WI38 (cell line): ENCODE data around the gene TXN.

Source experiments
- H3K4me3 ChIP-seq: 2 replicates; pipeline ENCODE4 v1.5.1; 2011; ENCODE audit warnings: low read depth, mild to moderate bottlenecking, control low read depth, low read length
- TF ChIP-seq, protein P1 (sequence below): IDR thresholded peaks from 2 replicates; pipeline ENCODE4 v1.5.1; 2012; ENCODE audit warnings: low read depth, mild to moderate bottlenecking, control low read depth, low read length

Gene TXN

DNA sequence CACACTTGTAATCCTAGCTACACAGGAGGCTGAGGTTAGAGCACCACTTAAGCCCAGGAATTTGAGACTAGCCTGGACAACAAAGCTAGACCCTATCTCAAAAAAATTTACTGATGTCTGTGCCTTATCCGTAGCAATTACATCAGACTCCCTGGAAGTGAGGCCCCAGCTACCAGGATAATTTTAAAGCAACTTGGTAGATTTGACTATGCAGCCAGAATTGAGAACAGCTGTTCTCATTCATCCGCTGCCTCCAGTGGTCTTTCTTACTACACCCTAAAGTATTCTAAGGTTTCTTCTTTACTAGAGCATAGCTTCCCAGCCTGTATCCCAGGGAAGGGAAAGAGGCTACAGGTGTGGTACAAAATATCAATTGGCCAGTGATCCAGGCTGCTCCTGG lies 28.0 kb downstream of the TXN start:
- TF ChIP-seq, protein P1, sequence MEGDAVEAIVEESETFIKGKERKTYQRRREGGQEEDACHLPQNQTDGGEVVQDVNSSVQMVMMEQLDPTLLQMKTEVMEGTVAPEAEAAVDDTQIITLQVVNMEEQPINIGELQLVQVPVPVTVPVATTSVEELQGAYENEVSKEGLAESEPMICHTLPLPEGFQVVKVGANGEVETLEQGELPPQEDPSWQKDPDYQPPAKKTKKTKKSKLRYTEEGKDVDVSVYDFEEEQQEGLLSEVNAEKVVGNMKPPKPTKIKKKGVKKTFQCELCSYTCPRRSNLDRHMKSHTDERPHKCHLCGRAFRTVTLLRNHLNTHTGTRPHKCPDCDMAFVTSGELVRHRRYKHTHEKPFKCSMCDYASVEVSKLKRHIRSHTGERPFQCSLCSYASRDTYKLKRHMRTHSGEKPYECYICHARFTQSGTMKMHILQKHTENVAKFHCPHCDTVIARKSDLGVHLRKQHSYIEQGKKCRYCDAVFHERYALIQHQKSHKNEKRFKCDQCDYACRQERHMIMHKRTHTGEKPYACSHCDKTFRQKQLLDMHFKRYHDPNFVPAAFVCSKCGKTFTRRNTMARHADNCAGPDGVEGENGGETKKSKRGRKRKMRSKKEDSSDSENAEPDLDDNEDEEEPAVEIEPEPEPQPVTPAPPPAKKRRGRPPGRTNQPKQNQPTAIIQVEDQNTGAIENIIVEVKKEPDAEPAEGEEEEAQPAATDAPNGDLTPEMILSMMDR = no peak
- H3K4me3 ChIP-seq = no peak overlapping the region

- TF ChIP-seq, protein P1 = no peak
- no peak overlapping the region for H3K4me3 ChIP-seq
These were observed 31.7 kb downstream of the TXN start for GRCh38 chr9:110224583-110224982.

DNA sequence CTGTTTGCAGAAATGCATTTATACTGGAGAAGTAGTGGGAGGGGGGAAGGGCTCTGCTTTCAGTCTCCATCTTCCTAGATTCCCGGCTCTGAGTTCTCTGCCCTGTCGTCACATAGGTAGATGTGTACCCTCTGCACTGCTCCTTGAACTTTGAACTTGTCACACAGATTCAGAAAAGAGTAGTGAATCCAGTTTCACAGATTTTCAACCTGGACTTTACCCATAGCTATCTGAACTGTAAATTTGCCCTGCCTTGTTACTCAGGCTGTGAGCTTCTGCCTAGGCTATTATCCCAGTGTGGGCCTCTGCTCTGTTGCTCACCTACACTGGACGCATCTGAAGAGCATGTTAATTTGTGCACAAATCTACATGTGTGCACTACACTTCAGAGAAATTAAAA lies 35.5 kb downstream of the TXN start:
- TF ChIP-seq, protein P1 = no peak

DNA sequence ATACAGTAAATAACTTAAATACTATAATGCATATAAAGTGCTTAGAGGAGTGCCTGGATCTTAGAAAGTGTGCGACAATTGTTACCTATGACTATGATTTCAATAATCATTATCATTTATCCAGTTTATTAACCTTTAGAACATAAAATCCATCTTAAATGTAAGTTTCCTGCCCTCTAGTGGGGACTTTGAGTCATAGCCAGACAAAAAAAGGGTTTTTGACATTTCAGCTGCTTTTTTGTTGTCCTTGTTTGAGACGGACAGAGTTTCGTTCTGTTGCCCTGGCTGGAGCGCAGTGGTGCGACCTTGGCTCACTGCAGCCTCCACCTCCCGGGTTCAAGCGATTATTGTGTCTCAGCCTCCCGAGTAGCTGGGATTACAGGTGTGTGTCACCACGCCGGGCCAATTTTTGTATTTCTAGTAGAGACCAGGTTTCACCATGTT lies 38.6 kb downstream of the TXN start:
- TF ChIP-seq, protein P1 = peak; percentile 38; the same call in 1 of the 2 replicates
- H3K4me3 ChIP-seq = 0 out of 2 replicates have a peak overlapping the region, but pooled peaks have one; percentile 12

More for the DNA sequence above, 35.5 kb downstream of the TXN start:
- H3K4me3 ChIP-seq = no peak overlapping the region

DNA sequence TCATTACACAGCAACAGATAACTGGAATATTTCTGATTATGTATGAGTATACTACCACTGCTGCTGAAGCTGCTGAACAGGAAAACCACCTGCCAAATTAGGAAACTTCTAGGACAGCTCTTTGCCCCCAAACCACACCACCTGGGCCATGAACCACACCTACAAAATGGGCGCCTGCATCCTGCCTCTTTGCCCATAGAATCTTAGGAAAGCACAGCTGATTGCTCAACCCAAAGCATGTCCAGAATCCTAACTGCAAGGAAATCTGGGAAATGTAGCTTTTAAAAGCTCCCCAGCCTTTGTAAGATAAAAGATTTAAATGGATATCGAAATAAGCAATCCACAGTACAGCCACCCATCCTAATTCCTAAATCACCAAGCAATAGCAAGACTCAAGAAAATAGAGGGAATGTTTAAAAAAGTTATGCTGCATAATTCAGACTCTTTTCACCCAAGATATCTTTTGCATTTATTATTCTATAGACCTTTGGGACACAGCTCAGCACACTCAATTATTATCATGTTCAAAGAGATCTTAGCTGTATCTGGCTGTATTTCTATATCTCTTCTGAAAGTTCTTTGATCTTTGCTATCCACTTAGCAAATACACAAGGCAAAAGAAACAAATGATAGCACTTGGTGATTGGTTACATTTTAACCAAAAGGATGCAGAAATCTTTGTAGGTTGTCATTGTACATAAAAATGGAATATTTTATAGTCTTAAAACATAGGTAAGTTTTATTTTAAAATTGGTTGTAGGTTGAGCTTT lies 41.5 kb downstream of the TXN start:
- TF ChIP-seq, protein P1 = no peak

DNA sequence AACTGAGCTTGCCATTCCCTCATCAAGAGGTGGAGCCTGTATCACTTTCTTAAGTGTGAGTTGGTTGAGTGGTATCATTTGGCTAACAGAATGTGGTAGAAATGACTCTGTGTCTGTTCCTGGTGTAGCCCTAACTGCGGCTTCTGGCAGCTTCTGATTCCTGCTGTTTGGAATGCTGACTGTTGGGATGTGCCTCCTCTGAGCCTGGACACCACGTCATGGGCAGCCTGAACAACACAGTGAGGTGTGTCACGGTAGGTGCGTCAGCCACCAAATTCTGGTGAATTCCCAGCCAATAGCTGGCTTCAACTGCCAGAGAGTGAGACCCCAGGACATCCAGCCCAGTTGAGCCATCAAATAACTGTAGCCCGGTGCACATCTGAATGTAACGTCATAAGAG lies 42.2 kb downstream of the TXN start:
- H3K4me3 ChIP-seq = no peak overlapping the region
- TF ChIP-seq, protein P1 = no peak

More for the DNA sequence above, 41.5 kb downstream of the TXN start:
- no peak overlapping the region for H3K4me3 ChIP-seq

DNA sequence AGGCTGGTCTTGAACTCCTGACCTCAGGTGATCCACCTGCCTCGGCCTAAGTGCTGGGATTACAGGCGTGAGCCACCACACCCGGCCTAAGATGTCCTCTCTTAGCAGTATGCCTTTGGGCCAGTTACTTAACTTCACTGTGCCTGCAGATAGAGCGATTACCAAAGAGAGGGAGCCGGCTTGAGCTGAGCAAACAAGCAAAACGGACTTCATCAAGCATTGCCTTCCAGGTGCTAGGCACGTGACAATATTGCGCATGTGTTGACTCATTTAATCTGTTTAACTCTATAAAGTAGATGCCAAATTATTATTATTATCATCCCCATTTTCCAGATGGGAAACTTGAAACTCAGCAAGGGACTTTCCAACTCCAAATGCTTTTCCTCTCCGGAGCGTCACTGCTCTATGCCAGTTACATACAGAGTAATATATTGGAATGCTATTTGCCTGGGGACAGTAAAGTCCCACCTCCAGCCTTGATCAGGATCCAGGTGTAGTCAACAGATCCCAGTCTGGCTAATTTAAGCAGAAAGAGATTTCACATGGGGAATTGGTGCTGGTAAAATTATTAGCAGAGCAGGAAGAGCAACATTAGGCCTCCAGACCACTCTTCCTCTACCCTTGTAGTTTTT lies 42.8 kb downstream of the TXN start:
- TF ChIP-seq, protein P1 = no peak

More for the DNA sequence above, 42.8 kb downstream of the TXN start:
- H3K4me3 ChIP-seq = no peak overlapping the region
